H54 (cell line): ENCODE results near the gene CCDC196.
A peak's percentile ranks its signal among the peaks of the same experiment; 100 is the strongest.
"Not testable (repeated sequence)": the region's sequence is repeated elsewhere in the genome, so short reads cannot be mapped to it uniquely, and the experiment has no call there.

Experiments used
- DNase-seq: peaks from one replicate; pipeline ENCODE4 v3.0.0; 2011; ENCODE audit warnings: low spot score, mixed read lengths; ENCODE audit not compliant: insufficient read length
- FAIRE-seq: peaks from 3 replicates; lab custom pipeline; 2011; peaks lifted over from hg19 to GRCh38; lab: Jason Lieb, UNC
- POLR2A ChIP-seq: IDR thresholded peaks from 2 replicates; pipeline ENCODE4 v1.6.1; 2011; ENCODE audit warnings: low read depth, mild to moderate bottlenecking, low read length

Gene CCDC196

DNA sequence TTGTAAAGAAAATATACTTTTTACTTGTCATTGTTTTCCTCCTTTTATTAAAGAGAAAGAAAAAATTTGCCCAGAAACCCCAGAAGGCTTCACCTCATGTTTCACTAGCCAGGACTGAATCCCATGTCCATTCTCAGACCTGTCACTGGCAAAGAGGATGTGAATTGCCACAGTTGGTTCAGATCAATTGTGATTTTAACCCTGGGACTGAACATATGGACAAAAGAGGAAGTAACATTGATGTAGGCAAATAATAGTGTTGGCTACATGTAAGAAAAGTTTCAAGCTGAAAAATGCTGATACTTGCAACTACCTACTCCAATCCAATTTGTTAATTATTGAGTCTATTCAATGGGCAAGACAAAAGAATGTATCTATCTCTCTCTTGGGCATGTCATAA is 8.6 kb upstream of the CCDC196 start:
- no peak for TF ChIP-seq POLR2A
- DNase-seq (no peak), FAIRE-seq (no peak)

DNA sequence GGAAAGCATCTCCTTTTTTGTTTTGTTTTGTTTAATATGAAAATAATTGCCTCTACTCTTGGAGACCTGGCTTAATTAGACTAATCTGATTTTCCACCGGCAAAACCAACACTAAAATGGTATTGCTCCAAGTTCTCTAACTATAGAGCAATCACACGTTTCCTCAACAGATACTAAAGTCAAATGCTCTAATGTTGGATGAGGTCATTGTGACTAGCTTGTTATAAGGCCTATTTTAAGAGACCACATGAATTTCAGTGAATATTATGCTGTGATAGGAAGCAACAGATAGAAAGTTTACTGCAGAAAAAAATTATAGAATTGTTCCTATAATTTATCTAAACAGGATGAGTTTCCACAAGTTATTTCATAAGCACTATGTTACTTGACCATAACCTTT is 3.3 kb upstream of the CCDC196 start:
- DNase-seq (no peak), FAIRE-seq (no peak)
- TF ChIP-seq POLR2A, result no peak

DNA sequence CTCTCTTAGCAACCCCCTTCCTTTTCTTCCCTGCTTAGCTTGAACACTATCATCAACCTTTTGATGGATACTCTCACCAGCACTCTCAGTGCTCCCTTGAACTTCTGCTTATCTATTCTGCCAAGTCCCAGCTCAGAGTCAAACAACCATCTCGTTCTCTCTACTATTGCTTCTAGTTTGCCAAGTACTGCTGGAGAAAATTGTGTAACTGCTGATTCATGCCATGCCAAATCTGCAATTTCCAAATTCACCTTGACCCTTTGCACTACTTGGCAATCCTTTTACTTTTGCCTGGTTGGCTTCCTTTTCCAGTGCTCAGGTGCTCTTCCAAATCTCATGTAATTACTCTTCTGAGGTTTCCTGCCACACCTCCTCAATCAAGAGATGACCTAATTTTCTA is 2.8 kb upstream of the CCDC196 start:
- no peak for FAIRE-seq
- DNase-seq, result no peak

GRCh38 chr14:66485029-66485428 is 1.1 kb upstream of the CCDC196 start:
- no peak for FAIRE-seq
- DNase-seq, result no peak
- TF ChIP-seq POLR2A, result no peak

More for the DNA sequence above, 2.8 kb upstream of the CCDC196 start:
- TF ChIP-seq POLR2A, result no peak

GRCh38 chr14:66487164-66487563 is 993 bp downstream of the CCDC196 start:
- TF ChIP-seq POLR2A, result no peak
- DNase-seq (no peak), FAIRE-seq (no peak)

- FAIRE-seq (no peak), DNase-seq (no peak)
- TF ChIP-seq POLR2A, result no peak
Measured at GRCh38 chr14:66490143-66491111, 4.3 kb downstream of the CCDC196 start.

- FAIRE-seq (no peak), DNase-seq (no peak)
- TF ChIP-seq POLR2A, result no peak
Measured at GRCh38 chr14:66493750-66494149, 7.6 kb downstream of the CCDC196 start.

- no peak for DNase-seq
- peak; percentile 30 for FAIRE-seq
- no peak for TF ChIP-seq POLR2A
Measured at GRCh38 chr14:66495218-66496098, 9.3 kb downstream of the CCDC196 start.

- FAIRE-seq (no peak), DNase-seq (no peak)
- no peak for TF ChIP-seq POLR2A
Measured at GRCh38 chr14:66496188-66496807, 10.1 kb downstream of the CCDC196 start.

- TF ChIP-seq POLR2A, result no peak
- DNase-seq (no peak), FAIRE-seq (no peak)
Measured at GRCh38 chr14:66496911-66497310, 10.7 kb downstream of the CCDC196 start.

DNA sequence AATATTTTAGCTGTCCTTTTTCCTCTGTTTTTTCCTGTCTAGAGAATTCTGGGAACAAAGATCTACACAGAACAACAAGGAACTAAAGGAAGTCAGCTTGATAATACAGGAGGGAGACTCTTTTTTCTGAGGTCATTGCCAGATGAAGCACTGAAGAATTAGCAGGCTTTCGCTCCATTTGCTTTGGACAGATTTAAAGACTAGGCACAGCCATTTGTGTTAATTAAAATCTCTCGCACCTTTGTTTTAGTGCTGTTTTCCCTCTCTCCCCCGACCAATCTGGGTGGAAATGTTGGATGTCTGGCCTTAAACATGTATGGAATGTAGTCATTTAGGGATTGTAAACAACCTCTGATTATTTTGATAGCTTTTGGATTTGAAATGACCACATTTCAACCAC is 12.1 kb downstream of the CCDC196 start:
- FAIRE-seq, result no peak
- no peak for DNase-seq
- no peak for TF ChIP-seq POLR2A

GRCh38 chr14:66501592-66501991 is 15.4 kb downstream of the CCDC196 start:
- FAIRE-seq, result no peak
- no peak for TF ChIP-seq POLR2A
- no peak for DNase-seq

DNA sequence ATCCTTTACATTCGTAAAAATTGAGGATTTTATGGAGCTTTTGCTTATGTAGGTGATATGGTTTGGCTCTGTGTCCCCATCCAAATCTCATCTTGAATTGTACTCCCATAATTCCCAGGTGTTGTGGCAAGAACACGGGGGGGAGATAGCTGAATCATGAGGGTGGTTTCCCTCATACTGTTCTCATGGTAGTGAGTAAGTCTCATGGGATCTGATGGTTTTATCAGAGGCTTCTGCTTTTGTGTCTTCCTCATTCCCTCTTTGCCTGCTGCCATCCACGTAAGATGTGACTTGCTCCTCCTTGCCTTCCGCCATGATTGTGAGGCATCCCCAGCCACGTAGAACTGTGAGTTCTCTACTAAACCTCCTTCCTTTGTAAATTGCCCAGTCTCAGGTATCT is 16.7 kb downstream of the CCDC196 start:
- DNase-seq, FAIRE-seq: not testable (repeated sequence)

GRCh38 chr14:66503532-66503931 is 17.4 kb downstream of the CCDC196 start:
- FAIRE-seq, result no peak
- TF ChIP-seq POLR2A, result no peak
- no peak for DNase-seq
